ENCODE measurements around the gene PPP1R9A.

DNA sequence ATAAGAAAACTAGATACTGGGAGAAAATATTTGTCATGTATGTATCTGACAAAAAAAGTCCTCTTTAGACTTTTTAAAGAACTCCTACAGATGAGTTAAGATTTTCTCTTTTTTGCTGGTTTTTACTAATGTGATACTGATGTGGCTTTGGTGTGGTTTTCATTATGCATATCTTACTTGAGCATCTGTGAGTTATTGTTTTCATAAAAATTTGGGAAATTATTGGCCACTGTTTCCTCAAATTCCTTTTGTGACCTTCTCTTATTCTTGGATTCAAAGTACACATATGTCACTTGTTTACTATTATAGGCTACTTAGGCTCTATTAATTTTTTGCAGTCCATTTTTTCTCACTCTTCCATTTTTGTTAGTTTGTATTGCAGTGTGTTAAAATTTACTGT is 89.0 kb downstream of the PPP1R9A start:
- TF ChIP-seq, protein P1, sequence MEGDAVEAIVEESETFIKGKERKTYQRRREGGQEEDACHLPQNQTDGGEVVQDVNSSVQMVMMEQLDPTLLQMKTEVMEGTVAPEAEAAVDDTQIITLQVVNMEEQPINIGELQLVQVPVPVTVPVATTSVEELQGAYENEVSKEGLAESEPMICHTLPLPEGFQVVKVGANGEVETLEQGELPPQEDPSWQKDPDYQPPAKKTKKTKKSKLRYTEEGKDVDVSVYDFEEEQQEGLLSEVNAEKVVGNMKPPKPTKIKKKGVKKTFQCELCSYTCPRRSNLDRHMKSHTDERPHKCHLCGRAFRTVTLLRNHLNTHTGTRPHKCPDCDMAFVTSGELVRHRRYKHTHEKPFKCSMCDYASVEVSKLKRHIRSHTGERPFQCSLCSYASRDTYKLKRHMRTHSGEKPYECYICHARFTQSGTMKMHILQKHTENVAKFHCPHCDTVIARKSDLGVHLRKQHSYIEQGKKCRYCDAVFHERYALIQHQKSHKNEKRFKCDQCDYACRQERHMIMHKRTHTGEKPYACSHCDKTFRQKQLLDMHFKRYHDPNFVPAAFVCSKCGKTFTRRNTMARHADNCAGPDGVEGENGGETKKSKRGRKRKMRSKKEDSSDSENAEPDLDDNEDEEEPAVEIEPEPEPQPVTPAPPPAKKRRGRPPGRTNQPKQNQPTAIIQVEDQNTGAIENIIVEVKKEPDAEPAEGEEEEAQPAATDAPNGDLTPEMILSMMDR (IDR thresholded peaks at IDR 0.05), result no peak
- no peak for TF ChIP-seq POLR2A (IDR thresholded peaks at IDR 0.05)
